Measurements from ENCODE around the gene SLC27A1.
"Not testable (repeated sequence)": the region's sequence is repeated elsewhere in the genome, so short reads cannot be mapped to it uniquely, and the experiment has no call there.

Gene SLC27A1

GRCh38 chr19:17484520-17485185 lies 14.3 kb downstream of the SLC27A1 start:
- in situ Hi-C loops (cut with MboI; ENCODE audit: low sequenced_read_pairs) = no loop called here

- in situ Hi-C loops (cut with MboI; ENCODE audit: low sequenced_read_pairs) = no loop called here
Measured at GRCh38 chr19:17486545-17487240, 16.4 kb downstream of the SLC27A1 start.

DNA sequence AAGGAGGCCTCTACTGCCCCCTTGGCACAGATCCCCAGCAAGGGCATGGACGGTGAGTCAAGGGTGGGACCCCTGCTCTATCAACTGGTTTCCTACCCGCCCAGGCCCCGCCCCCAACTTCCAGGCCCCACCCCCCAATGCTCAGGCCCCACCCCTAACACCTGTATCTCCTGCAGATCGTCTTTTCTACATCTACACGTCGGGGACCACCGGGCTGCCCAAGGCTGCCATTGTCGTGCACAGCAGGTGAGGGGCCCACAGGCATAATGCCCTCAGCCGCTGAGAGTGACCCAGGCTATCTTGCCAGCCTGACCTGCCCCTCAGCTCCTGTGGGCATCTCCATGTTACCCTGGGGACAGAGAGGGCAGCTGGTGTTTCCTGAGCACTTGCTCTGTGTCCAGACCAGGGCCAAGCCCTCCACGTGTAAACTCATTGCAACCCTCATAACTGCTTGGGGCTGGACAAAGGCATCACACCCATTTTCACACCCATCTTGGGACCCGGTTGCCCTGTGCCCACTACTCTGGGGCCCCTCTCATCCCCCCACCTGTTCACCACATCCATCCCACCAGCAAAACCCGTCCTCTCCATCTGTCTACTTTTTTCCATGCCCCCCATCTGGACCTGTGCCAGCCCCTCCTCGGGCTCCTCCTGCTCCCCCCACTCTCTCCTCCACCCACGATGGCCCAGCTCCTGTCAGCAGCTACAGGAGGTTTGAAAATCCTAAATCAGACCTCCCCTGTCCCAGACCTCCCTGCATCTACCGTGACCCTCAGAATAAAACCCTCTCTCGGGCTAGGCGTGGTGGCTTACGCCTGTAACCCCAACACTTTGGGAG lies 17.2 kb downstream of the SLC27A1 start:
- in situ Hi-C loops (cut with MboI; ENCODE audit: low sequenced_read_pairs) = no loop called here

DNA sequence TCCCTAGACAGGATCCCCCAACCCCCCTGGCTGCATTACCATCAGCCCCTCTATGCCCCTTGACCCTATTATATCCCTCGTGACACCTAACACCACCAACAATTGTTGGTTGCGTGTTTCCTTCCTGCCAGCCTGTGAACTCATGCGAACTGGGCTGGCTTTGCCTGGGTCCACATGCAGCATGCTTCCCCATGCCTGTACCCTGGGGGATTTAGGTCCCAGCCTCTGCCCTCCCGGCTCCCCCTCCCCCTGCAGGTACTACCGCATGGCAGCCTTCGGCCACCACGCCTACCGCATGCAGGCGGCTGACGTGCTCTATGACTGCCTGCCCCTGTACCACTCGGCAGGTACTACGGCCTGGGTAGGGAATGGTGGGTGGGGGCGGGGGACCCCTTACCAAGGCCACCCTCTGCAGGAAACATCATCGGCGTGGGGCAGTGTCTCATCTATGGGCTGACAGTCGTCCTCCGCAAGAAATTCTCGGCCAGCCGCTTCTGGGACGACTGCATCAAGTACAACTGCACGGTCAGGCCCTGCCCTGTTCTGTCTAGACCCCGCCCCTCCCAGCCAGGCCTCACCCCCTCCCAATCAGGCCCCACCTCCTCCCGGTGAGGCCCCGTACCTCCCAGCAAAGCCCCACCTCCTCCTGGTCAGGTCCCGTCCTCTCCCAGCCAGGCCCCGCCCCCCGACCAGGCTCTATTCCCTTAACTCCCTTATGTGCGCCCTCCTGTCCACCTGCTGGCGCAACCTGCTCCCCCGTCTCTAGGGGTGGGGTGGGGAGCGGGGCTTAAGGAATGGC lies 18.5 kb downstream of the SLC27A1 start:
- in situ Hi-C loops (cut with MboI; ENCODE audit: low sequenced_read_pairs) = no loop called here

DNA sequence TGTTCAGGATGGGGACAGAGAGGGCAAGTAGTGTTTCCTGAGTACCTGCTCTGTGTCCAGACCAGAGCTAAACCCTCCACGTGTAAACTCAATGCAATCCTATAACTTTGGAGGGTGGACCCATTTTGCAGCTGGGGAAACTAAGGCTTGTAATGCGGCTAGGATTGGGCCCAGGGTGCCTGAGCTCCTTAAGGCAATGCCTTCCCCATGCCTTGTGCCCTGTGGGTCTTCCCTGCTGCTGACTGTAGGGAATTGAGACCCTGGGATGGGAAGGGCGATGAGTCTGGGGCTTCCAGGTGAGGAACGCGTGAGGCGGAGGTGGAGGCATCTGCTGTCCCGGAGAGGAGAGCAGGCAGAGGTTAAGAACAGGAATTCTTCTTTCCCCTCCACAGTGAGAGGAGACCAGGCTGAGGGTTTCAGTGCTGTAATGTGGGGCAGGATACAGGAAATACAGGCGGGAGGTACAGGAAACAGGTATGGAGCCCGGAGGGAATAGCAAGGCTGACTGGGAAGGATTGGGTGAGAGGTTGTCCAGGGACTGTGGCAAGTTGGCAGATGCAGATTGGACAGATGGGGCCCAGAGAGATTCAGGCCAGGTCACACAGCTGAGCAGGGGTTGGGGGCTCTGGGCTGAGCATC lies 19.2 kb downstream of the SLC27A1 start:
- in situ Hi-C loops (cut with MboI; ENCODE audit: low sequenced_read_pairs) = no loop called here

DNA sequence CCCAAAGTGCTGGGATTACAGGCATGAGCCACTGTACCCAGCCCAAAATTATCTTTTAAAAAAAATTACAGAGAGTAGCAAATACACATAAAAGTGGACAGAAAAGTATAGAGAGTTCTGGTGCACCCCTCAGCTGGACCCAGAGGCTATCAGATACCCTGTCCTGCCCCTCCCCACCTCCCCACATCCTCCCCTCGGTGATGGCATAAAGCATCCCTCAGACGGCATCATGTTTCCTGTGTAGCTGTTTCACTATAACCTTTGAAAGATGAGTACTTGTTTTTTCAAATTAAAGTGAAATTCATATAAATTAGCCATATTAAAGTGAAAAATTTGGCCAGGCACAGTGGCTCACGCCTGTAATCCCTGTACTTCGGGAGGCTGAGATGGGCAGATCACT lies 20.1 kb downstream of the SLC27A1 start:
- in situ Hi-C loops (cut with MboI; ENCODE audit: low sequenced_read_pairs) = no loop called here

DNA sequence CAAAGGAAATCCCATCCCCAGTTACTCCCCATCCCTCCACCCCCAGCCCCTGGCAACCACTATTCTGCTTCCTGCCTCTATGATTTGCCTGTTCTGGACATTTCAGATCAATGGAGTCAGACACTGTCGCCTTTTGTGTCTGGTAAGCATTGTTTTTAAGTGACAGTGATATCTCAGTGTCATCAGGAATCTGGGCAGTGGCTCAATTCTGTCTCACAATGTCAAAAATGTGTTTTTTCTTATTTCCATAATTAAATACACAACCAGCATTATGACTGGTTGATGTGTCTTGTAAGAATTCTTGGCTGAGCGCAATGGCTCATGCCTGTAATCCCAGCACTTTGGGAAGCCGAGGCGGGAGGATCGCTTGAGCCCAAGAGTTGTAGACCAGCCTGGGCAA lies 21.0 kb downstream of the SLC27A1 start:
- in situ Hi-C loops (cut with MboI; ENCODE audit: low sequenced_read_pairs) = no loop called here

DNA sequence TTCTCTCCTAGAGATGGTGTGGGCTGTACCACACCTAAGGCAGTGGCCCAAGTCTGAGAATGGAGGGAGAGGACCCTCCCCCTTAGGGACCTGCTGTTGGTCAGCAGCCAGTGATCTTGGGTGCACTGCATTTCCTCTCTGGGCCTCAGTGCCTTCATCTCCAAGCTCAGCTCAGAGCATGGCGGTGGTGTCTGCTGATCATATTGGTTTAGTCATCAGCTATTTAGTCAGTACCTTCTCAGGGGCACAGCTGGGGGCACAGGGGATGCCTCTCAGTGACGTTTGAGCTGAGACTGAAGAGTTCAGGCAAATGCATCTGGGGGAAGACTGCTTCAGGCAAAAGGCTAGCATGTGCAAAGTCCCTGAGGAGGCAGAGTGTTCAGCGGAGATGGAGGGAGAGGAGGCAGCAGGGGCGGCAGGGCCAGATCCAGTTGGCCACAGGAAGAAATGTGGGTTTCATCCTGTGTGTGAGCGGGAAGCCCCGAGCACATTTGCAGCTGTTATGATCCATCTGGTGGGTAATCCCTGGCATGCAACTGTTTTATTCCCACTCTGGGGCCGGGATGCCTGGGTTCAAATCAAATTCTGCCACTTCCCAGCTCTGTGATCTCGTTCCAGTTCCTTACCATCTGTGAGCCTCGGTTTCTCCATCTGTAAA lies 25.4 kb downstream of the SLC27A1 start:
- in situ Hi-C loops (cut with MboI; ENCODE audit: low sequenced_read_pairs) = no loop called here

DNA sequence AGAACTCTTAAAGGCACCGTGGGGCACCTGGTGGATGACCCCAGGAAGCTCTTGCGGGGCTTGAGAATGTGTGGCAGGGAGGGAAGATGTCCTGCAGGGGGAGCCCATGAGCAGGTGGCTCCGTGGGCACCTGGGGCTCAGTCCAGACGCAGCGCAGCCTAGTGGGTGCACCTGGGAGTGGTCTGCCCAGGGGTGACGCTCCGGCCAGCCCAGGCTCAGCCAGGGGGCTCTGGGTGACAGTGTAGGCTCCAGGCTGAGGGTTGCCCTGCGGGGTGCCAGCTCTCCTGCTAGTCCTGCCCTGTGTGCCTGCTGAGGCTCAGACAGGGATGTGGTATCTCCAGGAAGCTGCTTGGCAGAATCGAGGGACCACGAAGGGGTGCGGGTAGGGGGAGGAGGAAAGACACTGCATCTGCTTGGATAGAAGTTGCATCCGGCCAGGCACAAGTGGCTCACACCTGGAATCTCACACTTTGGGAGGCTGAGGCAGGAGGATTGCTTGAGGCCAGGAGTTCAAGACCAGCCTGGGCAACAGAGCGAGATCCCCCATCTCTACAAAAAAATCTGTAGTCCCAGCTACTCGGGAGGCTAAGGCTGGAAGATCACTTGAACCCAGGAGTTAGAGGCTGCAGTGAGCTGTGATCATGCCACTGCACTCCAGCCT lies 26.1 kb downstream of the SLC27A1 start:
- in situ Hi-C loops (cut with MboI; ENCODE audit: low sequenced_read_pairs) = no loop called here

DNA sequence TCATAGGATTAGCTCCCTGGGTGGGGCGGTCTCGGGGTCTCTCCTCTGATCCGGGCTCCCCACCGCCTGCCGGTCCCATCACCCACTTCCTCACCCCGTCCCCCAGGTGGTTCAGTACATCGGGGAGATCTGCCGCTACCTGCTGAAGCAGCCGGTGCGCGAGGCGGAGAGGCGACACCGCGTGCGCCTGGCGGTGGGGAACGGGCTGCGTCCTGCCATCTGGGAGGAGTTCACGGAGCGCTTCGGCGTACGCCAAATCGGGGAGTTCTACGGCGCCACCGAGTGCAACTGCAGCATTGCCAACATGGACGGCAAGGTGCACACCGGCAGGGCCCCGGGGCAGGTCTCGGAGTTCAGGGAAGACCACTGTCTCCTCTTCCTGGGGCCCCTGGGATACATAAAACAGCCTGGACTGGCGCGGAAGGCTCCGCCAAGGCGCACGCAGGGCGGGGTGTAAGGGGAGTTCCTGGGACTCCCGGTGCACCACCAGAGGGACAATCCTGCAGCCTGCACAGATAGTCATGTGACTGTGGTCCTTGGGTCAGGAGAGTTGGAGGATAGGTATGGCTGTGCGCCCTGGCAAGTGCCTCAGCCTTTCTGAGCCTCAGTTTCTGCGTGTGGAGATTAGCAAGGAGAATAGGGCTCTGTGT lies 26.9 kb downstream of the SLC27A1 start:
- in situ Hi-C loops (cut with MboI; ENCODE audit: low sequenced_read_pairs) = no loop called here

DNA sequence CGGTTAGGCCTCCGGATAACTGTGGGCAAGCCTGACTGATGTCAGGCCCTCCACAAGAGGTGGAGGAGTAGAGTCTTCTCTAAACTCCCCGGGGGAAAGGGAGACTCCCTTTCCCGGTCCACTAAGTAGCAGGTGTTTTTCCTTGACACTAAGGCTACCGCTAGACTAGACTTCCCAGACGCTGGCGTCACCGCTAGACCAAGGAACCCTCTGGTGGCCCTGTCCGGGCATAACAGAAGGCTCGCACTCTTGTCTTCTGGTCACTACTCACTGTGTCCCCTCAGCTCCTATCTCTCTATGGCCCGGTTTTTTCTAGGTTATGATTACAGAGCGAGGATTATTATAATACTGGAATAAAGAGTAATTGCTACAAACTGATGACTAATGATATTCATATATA lies 28.7 kb downstream of the SLC27A1 start:
- in situ Hi-C loops (cut with MboI; ENCODE audit: low sequenced_read_pairs) = not testable (repeated sequence)

DNA sequence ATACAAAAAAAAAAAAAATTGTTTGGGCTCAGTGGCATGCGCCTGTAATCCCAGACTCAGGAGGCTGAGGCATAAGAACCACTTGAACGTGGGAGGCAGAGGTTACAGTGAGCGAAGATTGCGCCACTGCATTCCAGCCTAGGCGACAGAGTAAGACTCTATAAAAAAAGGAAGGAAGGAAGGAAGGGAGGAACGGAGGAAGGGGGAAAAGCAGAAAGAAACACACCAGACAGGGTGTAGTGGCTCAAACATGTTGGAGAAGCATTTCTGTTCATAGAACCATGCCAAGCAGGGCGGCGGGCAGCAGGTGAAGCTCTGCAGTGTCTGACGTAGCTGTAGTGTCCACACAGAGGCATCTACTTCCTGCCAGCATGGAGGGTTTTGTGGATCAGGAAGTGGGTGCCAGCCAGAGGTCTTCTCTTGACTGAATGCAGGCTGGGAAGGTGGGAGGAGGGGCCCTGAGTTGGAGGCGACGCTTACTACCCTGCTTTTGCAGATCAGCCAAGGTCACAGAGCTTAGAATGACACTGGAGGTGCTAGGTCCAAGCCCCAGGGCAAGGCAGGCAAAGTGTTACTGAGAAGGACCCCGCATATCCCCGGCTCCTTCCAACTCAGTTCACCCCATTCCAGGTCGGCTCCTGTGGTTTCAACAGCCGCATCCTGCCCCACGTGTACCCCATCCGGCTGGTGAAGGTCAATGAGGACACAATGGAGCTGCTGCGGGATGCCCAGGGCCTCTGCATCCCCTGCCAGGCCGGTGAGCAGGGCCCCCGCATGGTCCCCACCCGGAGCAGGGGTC lies 29.5 kb downstream of the SLC27A1 start:
- in situ Hi-C loops (cut with MboI; ENCODE audit: low sequenced_read_pairs) = no loop called here

DNA sequence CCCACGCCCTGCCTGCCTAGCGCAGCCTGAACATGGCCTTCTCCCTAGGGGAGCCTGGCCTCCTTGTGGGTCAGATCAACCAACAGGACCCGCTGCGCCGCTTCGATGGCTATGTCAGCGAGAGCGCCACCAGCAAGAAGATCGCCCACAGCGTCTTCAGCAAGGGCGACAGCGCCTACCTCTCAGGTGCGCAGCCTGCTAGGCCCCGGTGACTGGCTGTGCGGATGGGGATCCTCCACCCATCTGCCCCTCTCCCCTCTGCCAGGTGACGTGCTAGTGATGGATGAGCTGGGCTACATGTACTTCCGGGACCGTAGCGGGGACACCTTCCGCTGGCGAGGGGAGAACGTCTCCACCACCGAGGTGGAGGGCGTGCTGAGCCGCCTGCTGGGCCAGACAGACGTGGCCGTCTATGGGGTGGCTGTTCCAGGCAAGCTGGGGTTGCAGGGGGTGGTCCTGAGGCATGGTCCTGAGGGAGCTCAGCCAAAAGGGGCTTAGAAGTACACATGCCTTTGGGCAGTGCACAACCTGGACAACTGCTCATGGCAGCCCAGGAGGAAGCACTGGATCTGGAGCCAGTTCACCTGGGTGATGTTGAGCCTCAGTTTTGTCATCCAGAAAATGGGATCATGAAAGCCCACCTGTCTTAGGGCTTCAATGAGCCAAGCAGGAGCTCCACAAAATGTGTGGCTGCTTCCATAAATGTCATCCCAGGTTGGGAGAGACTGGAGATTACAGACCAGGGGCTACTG lies 30.3 kb downstream of the SLC27A1 start:
- in situ Hi-C loops (cut with MboI; ENCODE audit: low sequenced_read_pairs) = no loop called here

DNA sequence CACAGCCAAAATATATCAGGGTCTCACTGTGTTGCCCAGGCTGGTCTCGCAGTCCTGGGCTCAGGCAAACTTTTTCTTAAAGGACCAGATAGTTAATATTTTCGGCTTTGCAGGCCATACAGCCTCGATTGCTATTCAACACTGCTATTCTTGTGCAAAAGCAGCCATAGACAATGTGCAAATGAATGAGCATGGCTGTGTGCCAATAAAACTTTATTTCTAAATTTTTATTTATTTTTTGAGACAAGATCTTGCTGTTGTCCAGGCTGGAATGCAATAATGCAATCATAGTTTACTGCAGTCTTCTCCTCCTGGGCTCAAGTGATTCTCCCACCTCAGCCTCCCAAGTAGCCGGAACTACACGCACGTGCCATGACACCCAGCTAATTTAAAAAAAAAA lies 32.9 kb downstream of the SLC27A1 start:
- in situ Hi-C loops (cut with MboI; ENCODE audit: low sequenced_read_pairs) = no loop called here

DNA sequence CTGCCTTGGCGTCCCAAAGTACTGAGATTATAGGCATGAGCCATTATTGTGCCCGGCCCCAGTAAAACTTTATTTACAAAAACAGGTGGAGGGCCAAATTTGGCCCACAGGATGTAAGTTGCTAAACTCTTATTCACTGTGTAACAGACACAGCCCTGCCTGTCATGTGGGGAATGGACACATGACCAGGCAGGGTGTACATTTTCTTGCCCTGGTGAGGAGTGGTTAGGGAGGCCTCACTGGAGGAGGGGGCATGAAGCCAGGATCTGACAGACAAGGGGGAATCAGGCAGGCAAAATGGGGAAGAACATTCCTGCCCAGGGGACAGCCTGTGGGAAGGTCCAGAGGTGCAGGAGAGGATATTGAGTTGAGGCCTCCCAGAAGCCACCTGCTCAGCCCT lies 33.7 kb downstream of the SLC27A1 start:
- in situ Hi-C loops (cut with MboI; ENCODE audit: low sequenced_read_pairs) = no loop called here

DNA sequence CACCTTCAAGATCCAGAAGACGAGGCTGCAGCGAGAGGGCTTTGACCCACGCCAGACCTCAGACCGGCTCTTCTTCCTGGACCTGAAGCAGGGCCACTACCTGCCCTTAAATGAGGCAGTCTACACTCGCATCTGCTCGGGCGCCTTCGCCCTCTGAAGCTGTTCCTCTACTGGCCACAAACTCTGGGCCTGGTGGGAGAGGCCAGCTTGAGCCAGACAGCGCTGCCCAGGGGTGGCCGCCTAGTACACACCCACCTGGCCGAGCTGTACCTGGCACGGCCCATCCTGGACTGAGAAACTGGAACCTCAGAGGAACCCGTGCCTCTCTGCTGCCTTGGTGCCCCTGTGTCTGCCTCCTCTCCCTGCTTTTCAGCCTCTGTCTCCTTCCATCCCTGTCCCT lies 34.1 kb downstream of the SLC27A1 start:
- in situ Hi-C loops (cut with MboI; ENCODE audit: low sequenced_read_pairs) = no loop called here

DNA sequence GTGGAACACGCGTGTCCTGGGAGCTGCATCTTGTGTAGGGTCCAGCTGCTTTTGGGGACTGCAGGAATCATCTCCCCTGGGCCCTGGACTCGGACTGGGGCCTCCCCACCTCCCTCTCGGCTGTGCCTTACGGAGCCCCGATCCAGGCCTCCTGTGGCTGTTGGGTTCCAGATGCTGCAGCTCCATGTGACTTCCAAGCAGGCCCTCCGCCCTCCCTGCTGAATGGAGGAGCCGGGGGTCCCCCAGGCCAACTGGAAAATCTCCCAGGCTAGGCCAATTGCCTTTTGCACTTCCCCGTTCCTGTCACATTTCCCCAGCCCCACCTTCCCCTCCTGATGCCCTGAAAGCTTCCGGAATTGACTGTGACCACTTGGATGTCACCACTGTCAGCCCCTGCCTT lies 34.9 kb downstream of the SLC27A1 start:
- in situ Hi-C loops (cut with MboI; ENCODE audit: low sequenced_read_pairs) = no loop called here

DNA sequence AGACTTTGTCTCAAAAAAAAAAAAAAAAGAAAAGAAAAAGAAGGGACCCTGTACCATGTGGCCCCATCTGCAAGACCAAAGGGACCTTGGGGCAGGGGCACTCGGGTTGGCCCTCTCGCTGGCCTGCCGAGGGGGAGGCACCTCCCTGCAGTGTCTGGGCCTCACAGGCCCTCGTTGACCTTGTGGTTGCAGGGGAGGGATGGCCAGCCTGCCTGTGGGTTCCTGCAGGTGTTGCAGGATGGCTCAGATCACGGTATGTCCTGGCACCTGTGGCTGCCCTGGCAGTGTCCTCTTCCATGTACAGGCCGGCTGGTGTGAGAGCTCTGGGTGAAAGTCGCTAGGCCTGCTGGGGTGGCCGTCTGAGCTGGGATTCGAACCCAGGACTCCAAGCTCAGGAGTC lies 36.4 kb downstream of the SLC27A1 start:
- in situ Hi-C loops (cut with MboI; ENCODE audit: low sequenced_read_pairs) = no loop called here

All from HL-60/S4 treated with phorbol 12-myristate 13-acetate at 8.2 ng/mL for 4 days and 3 days (cell line).